Loucy (cell line): ENCODE measurements around the gene SEC24B.

Experiments used
- H2AFZ ChIP-seq: fragments of 200-600 bp; sonication (generic); 2 replicates; pipeline ENCODE4 v1.6.0; 2016; ENCODE audit warnings: antibody characterized with exemption, mild to moderate bottlenecking, low read length, moderate library complexity
- H3F3A ChIP-seq: fragments of 200-600 bp; 2 replicates; pipeline ENCODE4 v1.6.0; 2016; ENCODE audit warnings: antibody characterized with exemption, low read depth, mild to moderate bottlenecking
- H3K27me3 ChIP-seq: fragments of 200-600 bp; sonication (generic); 2 replicates; pipeline ENCODE4 v1.6.1; 2014; ENCODE audit warnings: low read length, mild to moderate bottlenecking; ENCODE audit not compliant: insufficient read depth, poor library complexity, severe bottlenecking
- H3K36me3 ChIP-seq: fragments of 200-600 bp; sonication (generic); 2 replicates; pipeline ENCODE4 v1.6.1; 2016; ENCODE audit warnings: low read length; ENCODE audit not compliant: insufficient read depth
- H3K4me1 ChIP-seq: fragments of 200-600 bp; sonication (generic); 2 replicates; pipeline ENCODE4 v1.5.1; 2014; ENCODE audit warnings: low read length, mild to moderate bottlenecking; ENCODE audit not compliant: insufficient read depth, poor library complexity, severe bottlenecking
- H3K4me2 ChIP-seq: fragments of 200-600 bp; sonication (generic); 2 replicates; pipeline ENCODE4 v1.6.0; 2014; ENCODE audit warnings: antibody characterized with exemption, low read length, low read depth, mild to moderate bottlenecking; ENCODE audit not compliant: poor library complexity, severe bottlenecking
- H3K4me3 ChIP-seq: fragments of 200-600 bp; sonication (generic); 2 replicates; pipeline ENCODE4 v1.5.1; 2014; ENCODE audit warnings: low read length, mild to moderate bottlenecking, mixed read lengths; ENCODE audit not compliant: poor library complexity, severe bottlenecking
- H3K79me2 ChIP-seq: fragments of 200-600 bp; sonication (generic); 2 replicates; pipeline ENCODE4 v1.6.1; 2014; ENCODE audit warnings: low read length; ENCODE audit not compliant: insufficient read depth
- H3K9ac ChIP-seq: fragments of 200-600 bp; sonication (generic); 2 replicates; pipeline ENCODE4 v1.6.0; 2014; ENCODE audit warnings: mild to moderate bottlenecking, low read depth, low read length, moderate library complexity; ENCODE audit not compliant: poor library complexity, severe bottlenecking
- H3K9me2 ChIP-seq: fragments of 200-600 bp; sonication (generic); replicated peaks from 2 replicates; pipeline ENCODE4 v1.6.1; 2016; ENCODE audit warnings: low read depth, low read length, mixed read lengths
- H3K9me3 ChIP-seq: fragments of 200-600 bp; sonication (generic); 2 replicates; pipeline ENCODE4 v1.6.1; 2014; ENCODE audit warnings: mild to moderate bottlenecking, antibody characterized with exemption, low read length, low read depth; ENCODE audit not compliant: insufficient read depth
- H4K20me1 ChIP-seq: fragments of 200-600 bp; sonication (generic); 2 replicates; pipeline ENCODE4 v1.6.0; 2014; ENCODE audit warnings: antibody characterized with exemption, low read length, mild to moderate bottlenecking; ENCODE audit not compliant: insufficient read depth, poor library complexity, severe bottlenecking
- CTCF ChIP-seq: fragments of 200-600 bp; sonication (generic); conservative IDR thresholded peaks from 2 replicates; pipeline ENCODE4 v1.5.1; 2014; ENCODE audit warnings: mild to moderate bottlenecking, antibody characterized with exemption, low read length
- EZH2phosphoT487 ChIP-seq: fragments of 200-600 bp; IDR thresholded peaks from 2 replicates; pipeline ENCODE4 v1.6.1; 2018; ENCODE audit warnings: antibody characterized with exemption, mild to moderate bottlenecking, moderate library complexity, borderline replicate concordance

Gene SEC24B

GRCh38 chr4:109494563-109494962, 60.9 kb downstream of the SEC24B start:
- Histone ChIP-seq H3F3A (no peaks in the 10 kb centered on the region), H2AFZ (no peak overlapping the region)
- no peak for TF ChIP-seq CTCF
- TF ChIP-seq EZH2phosphoT487, result no peak

GRCh38 chr4:109495514-109495913, 61.9 kb downstream of the SEC24B start:
- peaks cover 85% of the 10 kb centered on the region for H3K36me3 ChIP-seq

More at GRCh38 chr4:109494563-109494962, 60.9 kb downstream of the SEC24B start:
- Histone ChIP-seq H3K36me3 (peaks cover 77% of the 10 kb centered on the region), H3K79me2 (peaks cover 6% of the 10 kb centered on the region; the same call in 1 of the 2 replicates), H3K4me3 (no peak overlapping the region), H3K27me3 (no peaks in the 10 kb centered on the region), H3K9me3 (no peaks in the 10 kb centered on the region), H3K9me2 (no peaks in the 10 kb centered on the region), H4K20me1 (peaks cover 4% of the 10 kb centered on the region), H3K4me1 (no peaks in the 10 kb centered on the region), H3K4me2 (no peak overlapping the region), H3K9ac (no peak overlapping the region)

DNA sequence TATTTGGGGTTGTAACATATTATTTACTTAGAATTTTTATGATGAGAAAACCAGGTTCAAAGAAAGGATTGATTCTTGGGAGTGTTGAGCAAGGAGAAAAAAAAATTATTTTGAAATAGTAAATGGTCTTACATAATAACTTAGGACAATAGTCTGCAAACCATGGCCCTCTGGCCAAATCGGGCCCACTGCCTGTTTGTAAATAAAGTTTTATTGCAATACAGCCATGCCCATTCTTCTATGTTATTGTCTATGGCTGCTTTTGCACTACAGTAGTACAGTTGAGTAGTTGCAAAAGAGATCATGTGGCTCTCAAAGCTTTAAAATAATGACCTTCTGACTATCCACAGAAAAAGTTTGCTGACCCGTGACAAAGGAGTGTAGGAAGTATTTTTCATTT, 63.3 kb downstream of the SEC24B start:
- Histone ChIP-seq H2AFZ (no peak overlapping the region), H3K9me2 (no peaks in the 10 kb centered on the region), H3K27me3 (no peaks in the 10 kb centered on the region), H3K4me1 (no peaks in the 10 kb centered on the region), H3K36me3 (peaks cover 93% of the 10 kb centered on the region), H3K4me3 (no peak overlapping the region), H3K9ac (no peak overlapping the region), H3F3A (no peaks in the 10 kb centered on the region), H4K20me1 (no peaks in the 10 kb centered on the region), H3K79me2 (no peaks in the 10 kb centered on the region), H3K9me3 (no peaks in the 10 kb centered on the region), H3K4me2 (no peak overlapping the region)
- no peak for TF ChIP-seq EZH2phosphoT487
- TF ChIP-seq CTCF, result no peak

More at GRCh38 chr4:109495514-109495913, 61.9 kb downstream of the SEC24B start:
- Histone ChIP-seq H3K4me2 (no peak overlapping the region), H2AFZ (no peak overlapping the region), H3K27me3 (no peaks in the 10 kb centered on the region), H3F3A (no peaks in the 10 kb centered on the region), H3K4me3 (no peak overlapping the region), H3K9ac (no peak overlapping the region), H4K20me1 (no peaks in the 10 kb centered on the region), H3K9me3 (no peaks in the 10 kb centered on the region), H3K9me2 (no peaks in the 10 kb centered on the region), H3K4me1 (no peaks in the 10 kb centered on the region), H3K79me2 (no peaks in the 10 kb centered on the region)
- TF ChIP-seq EZH2phosphoT487 (no peak), CTCF (no peak)
